Ovary (tissue), 9 donors: ENCODE results near the gene CD180. TPM values are rescaled to one million over a fixed set of nuclear protein-coding genes. Genes with fewer than 3 reads are reported as not detected.
A peak's percentile ranks its signal among the peaks of the same experiment; 100 is the strongest.

ENCODE experiments used
- DNase-seq, 5 donors: peaks; one replicate each; pipeline ENCODE4 v3.0.0-alpha.2; 2019 to 2020
- H3K27ac ChIP-seq, 2 donors: fragments of 200-600 bp; one replicate each; pipeline versions ENCODE4 v1.5.1 to v1.8.0; 2019 to 2022
- H3K27me3 ChIP-seq: fragments of 200-600 bp; one replicate; pipeline ENCODE4 v1.8.0; 2022
- H3K36me3 ChIP-seq: fragments of 200-600 bp; sonication (generic); one replicate; pipeline ENCODE4 v1.5.1; 2019
- H3K4me1 ChIP-seq: one replicate; pipeline ENCODE4 v1.8.1; 2013; ENCODE audit warnings: mild to moderate bottlenecking, moderate library complexity; ENCODE audit not compliant: insufficient read depth
- H3K4me3 ChIP-seq: fragments of 200-600 bp; sonication (generic); one replicate; pipeline ENCODE4 v1.5.1; 2017
- H3K9me3 ChIP-seq, 2 donors: fragments of 200-600 bp in 1 of 2; sonication (generic) in 1 of 2; one replicate each; pipeline versions ENCODE4 v1.5.1 to v1.8.1; 2013 to 2019; ENCODE audit warnings: mild to moderate bottlenecking in 1 of 2, moderate library complexity in 1 of 2
- CTCF ChIP-seq, 3 donors: fragments of 450-650 bp in 2 of 3; fragments of 200-600 bp in 1 of 3; IDR thresholded peaks; one replicate each; pipeline versions ENCODE4 v1.5.1 to v1.8.0; 2016 to 2022; ENCODE audit warnings: antibody characterized with exemption in 3 of 3, mild to moderate bottlenecking in 1 of 3
- EP300 ChIP-seq: sonication (generic); formaldehyde crosslinking; IDR thresholded peaks from one replicate; pipeline ENCODE4 v1.6.1; 2017; ENCODE audit warnings: antibody characterized with exemption
- POLR2A ChIP-seq: fragments of 450-650 bp; IDR thresholded peaks from one replicate; pipeline ENCODE4 v1.6.1; 2017; ENCODE audit warnings: antibody characterized with exemption, mild to moderate bottlenecking, moderate library complexity
- WGBS, 3 donors: extraction: QIAGEN DNeasy Blood & Tissue Kit in 1 of 3; methylation state at CpG; one replicate each; pipeline versions ENCODE4 v1.1.5 to v1.1.7; 2013 to 2017; 5-methylcytosine and 5-hydroxymethylcytosine counted together
- intact Hi-C, 4 donors: fragments of 100-400 bp; cut with DNase I; formaldehyde crosslinking; loops; one replicate each; pipeline versions ENCODE4 v1.11.0 to v1.15.1; 2022 to 2023
- polyA plus RNA-seq, 2 donors: library from polyadenylated mRNA; stranded (reverse); fragments of 200-250 nt in 1 of 2; fragments of 350-450 nt in 1 of 2; fragmentation: Illumina TruSeq in 1 of 2; extraction: RNeasy Lipid Tissue Mini Kit (QIAGEN cat#74804) in 1 of 2; gene quantifications; one replicate each; pipeline ENCODE4 v1.2.3, GENCODE V29; 2013 to 2014
- total RNA-seq, 7 donors: library from RNA; depleted of rRNA in 2 of 7; stranded (reverse); fragments of >200 nt in 2 of 7; fragmentation: NEBNext Ultra II Directional in 3 of 7; extraction: Animal tissue kit (Norgen Biotek cat#: 25700) in 3 of 7; gene quantifications; one replicate each; pipeline versions ENCODE4 v1.1.0 to v1.2.4, GENCODE V29; 2016 to 2023
- donor health status: DM: no; HTN: no; CAD: no; lungs with moderate emphysema.
- donor health status: DM: no; HTN: no; CAD: no.
- donor health status: Bipolar disorder and iron deficiency.
- donor health status: DM: yes; HTN: yes; CAD: no.
- donor health status: DM: no; HTN: no; CAD: no.
- donor health status: DM: yes; HTN: yes; CAD: no.

CD180 gene
- total and polyA plus RNA-seq, 9 donors, result 0.15 to 2.9 (median 0.30) TPM

GRCh38 chr5:67149951-67150523 lies 46.6 kb downstream of the CD180 start:
- WGBS, 3 donors, result 38 to 52% (median 48%) methylated on average over 1 of the region's 1 CpG
- no peak overlapping the region for H3K27ac ChIP-seq
- peaks cover 4% of the 10 kb centered on the region for H3K4me1 ChIP-seq
- peak; percentile 18 to 53 (median 39) for TF ChIP-seq CTCF (IDR thresholded peaks at IDR 0.05)
- TF ChIP-seq EP300, result no peak
- DNase-seq, result no peak
- H3K4me3 ChIP-seq, result peak overlapping the region; percentile 8
- no peaks in the 10 kb centered on the region for H3K27me3 ChIP-seq
- H3K36me3 ChIP-seq, result no peaks in the 10 kb centered on the region
- no peaks in the 10 kb centered on the region for H3K9me3 ChIP-seq
- intact Hi-C loops, result loop anchor here in 3 of 4 donors (10.0 kb wide), 2 partner anchors 335 to 345 kb away; no protein-coding TSS in a partner anchor

GRCh38 chr5:67149057-67149950 lies 47.3 kb downstream of the CD180 start:
- no peak for DNase-seq
- TF ChIP-seq CTCF (IDR thresholded peaks at IDR 0.05), result no peak
- TF ChIP-seq EP300, result no peak
- TF ChIP-seq POLR2A, result no peak
- Histone ChIP-seq H3K4me1 (peaks cover 4% of the 10 kb centered on the region), H3K4me3 (peak overlapping the region; percentile 8), H3K36me3 (no peaks in the 10 kb centered on the region), H3K27ac (no peak overlapping the region), H3K9me3 (no peaks in the 10 kb centered on the region), H3K27me3 (no peaks in the 10 kb centered on the region)
- intact Hi-C loops, result loop anchor here in 1 of 4 donors (10.0 kb wide), 1 partner anchor 335 kb away; no protein-coding TSS in a partner anchor
- 22 to 45% (median 31%) methylated on average over 14 of the region's 14 CpGs for WGBS, 3 donors

GRCh38 chr5:67147760-67148159 lies 48.8 kb downstream of the CD180 start:
- Histone ChIP-seq H3K27me3 (no peaks in the 10 kb centered on the region), H3K9me3 (no peaks in the 10 kb centered on the region), H3K4me3 (no peak overlapping the region), H3K36me3 (no peaks in the 10 kb centered on the region), H3K4me1 (peaks cover 4% of the 10 kb centered on the region), H3K27ac (no peak overlapping the region)
- TF ChIP-seq EP300 (no peak), CTCF (IDR thresholded peaks at IDR 0.05) (no peak), POLR2A (no peak)
- 94 to 97% (median 96%) methylated on average over 3 of the region's 3 CpGs for WGBS, 3 donors
- DNase-seq, result no peak
- intact Hi-C loops, result loop anchor here in 1 of 4 donors (10.0 kb wide), 1 partner anchor 333 kb away; no protein-coding TSS in a partner anchor

GRCh38 chr5:67146981-67147380 lies 49.6 kb downstream of the CD180 start:
- no peaks in the 10 kb centered on the region for H3K9me3 ChIP-seq
- no peak for DNase-seq
- H3K27me3 ChIP-seq, result no peaks in the 10 kb centered on the region
- intact Hi-C loops, result loop anchor here in 1 of 4 donors (10.0 kb wide), 1 partner anchor 332 kb away; no protein-coding TSS in a partner anchor
- WGBS, 3 donors, result 85 to 90% (median 87%) methylated on average over 4 of the region's 4 CpGs
- H3K4me1 ChIP-seq, result peaks cover 4% of the 10 kb centered on the region
- no peak overlapping the region for H3K4me3 ChIP-seq
- TF ChIP-seq CTCF (IDR thresholded peaks at IDR 0.05) (no peak), EP300 (no peak), POLR2A (no peak)
- H3K27ac ChIP-seq, result no peak overlapping the region
- no peaks in the 10 kb centered on the region for H3K36me3 ChIP-seq
